Stimulated activated naive CD4-positive, alpha-beta T cell treated with Interleukin-2 at 50 U/mL for 16 hours (primary cell): ENCODE results near the gene SKIL.

Experiments
- DNase-seq: peaks from one replicate; lab custom pipeline; 2025; lab: John Stamatoyannopoulos, UW

The SKIL gene

DNA sequence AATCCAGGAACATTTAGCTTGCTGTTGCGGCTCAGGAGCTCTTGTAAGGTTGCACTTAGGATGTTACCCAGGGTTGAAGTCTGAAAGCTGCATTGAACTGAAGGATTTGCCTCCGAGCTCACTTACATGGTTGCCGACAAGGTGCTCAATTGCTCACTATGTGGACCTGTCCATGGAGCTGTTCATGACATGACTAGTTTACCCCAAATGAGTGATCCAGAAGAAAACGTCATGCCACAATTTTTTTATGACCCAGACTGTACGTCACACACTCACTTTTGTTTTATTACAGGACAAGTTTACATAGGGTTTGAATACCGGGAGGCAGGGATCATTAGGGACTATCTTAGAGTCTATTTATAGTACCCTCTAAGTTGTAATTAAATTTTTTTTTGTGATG, 40.2 kb downstream of the SKIL start:
- no peak for DNase-seq

DNA sequence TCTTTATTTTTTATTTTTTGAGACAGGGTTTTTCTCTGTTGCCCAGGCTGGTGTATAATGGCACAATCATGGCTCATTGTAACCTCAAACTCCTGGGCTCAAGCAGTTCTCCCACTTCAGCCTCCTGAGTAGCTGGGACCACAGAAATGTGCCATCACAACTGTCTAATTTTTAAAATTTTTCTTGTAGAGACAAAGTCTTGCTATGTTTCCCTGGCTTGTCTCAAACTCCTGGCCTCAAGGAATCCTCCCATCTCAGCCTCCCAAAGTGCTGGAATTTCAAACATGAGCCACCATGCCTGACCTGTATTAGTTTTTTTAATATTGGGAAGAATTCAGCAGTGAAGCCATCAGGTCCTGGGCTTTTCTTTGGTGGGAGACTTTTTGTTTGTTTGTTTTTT, 47.6 kb downstream of the SKIL start:
- DNase-seq = no peak

DNA sequence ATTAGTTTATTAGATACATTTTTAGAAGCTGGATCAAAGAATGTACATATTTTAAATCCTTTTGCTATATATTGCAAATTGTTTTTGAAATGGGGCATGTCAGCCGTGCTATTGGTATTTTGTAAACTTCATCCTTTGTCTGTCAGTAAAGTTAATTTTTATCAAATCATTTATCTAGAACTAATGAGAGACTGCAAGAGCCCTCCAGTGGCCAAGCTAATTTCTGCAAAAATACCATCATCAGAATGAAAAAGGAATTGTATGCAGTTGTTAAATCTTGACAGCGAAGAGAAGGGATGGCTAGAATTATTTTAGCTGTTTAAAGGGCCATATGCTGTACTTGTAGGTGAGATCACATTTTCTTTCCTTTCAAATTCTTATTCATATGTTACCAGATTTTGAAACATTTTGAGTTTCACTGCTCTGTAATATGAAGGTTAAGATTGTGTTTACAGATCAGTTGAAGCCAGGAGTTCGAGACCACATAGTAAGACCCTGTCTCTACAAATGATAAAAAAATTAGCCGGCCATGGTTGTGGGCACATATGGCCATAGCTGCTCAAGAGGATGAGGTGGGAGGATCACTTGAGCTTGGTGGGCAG, 53.0 kb downstream of the SKIL start:
- DNase-seq = no peak

DNA sequence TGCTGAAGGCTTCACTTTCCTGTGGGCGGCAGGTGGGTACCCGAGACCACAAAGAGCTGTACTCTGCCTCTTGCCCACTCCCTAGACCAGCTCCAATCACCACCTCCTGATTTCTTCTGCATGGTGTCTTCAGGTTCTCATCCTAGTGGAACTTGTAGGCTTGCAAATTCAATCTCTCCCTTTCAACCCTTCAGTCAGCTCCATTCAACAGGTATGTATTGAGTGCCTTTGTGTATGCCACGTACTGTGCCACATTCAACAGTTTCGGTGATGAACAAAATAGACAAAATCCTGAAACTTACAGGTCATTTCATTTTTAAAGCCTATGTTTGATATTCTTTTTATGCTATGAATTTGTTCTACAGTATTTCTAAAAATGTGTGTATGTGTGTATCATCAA, 55.8 kb downstream of the SKIL start:
- no peak for DNase-seq

DNA sequence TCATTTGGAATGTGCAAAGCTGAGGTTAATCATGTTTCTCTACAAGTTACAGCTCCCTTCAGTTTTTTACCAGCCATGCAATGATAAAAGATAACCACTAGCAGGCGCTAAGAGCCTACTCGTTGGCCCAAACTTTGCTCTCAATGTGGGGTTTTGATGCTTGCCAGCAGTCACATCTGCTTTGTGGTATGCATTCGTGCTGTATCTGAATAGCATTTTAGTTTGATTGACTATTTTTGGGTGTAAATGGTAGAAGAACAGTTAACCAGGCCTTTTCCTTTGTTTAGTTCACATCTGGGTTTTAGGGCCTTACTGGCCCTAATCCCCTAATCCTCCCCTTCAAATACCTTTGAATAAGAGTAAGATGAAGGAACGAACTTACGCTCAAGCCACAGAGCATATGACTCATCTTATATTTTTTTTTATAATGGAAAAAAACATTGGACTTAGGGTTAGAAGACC, 56.7 kb downstream of the SKIL start:
- no peak for DNase-seq

DNA sequence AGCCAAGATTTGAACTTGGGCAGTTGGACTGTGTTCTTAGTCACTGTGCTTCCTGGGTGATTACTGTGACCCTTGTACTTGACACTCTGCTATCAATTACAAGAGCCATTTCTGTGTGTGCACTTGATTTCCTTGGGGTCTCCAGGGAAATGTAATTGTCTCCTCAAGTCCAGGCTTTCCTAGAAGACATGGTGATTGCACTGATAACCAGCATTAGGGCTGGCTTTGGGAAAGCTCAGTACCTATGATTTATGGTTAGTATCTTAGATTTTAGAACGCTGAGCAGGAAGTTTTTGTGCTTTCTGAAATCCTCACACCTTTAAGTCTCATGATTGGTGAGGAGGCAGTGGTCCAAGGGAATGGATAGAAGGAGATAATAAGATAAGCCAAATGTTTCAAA, 59.6 kb downstream of the SKIL start:
- DNase-seq = no peak

DNA sequence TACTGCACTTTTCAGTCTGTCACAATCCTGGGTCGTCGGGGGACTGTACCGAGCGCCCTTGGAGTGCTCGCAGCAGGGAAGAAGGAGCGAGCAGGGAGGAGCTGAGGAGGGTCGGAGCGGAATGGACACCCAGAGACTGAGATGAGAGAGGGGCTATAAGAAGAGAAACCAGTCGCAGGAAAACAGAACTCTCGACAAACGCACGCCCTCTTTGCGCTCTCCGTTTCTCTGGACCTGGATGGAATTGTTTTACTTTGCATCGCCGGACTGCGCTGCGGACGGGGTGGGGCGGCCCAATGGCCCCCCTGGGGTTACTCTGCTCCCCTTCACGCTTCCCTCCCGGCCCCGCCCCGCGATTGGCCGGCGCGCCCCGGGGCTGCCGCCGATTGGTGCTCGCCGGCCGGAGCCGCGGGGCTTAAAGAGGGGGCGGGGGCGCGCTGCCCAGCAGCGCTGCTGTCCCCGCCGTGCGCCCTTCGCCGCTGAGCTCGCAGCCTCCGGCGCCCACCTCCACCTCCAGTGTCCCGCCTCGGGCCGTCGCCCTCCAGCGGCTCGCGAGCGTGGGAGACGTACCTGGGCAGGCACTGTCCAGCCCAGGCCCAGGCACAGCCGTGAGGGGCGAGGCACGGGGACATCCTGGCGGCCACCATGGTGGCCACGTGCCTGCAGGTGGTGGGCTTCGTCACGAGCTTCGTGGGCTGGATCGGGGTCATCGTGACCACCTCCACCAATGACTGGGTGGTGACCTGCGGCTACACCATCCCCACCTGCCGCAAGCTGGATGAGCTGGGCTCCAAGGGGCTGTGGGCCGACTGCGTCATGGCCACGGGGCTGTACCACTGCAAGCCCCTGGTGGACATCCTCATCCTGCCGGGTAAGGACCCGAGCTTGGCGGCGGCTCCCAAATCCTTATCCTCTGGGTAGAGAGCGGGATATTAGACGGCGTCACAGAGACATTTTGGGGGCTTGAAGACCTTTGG, 61.2 kb downstream of the SKIL start, which contains the start of gene CLDN11:
Gene CLDN11, plus strand, starts transcription at position 447 of the 977 bp plus-strand sequence. Its CDS starts 199 bp downstream, at position 646.
- no peak for DNase-seq

DNA sequence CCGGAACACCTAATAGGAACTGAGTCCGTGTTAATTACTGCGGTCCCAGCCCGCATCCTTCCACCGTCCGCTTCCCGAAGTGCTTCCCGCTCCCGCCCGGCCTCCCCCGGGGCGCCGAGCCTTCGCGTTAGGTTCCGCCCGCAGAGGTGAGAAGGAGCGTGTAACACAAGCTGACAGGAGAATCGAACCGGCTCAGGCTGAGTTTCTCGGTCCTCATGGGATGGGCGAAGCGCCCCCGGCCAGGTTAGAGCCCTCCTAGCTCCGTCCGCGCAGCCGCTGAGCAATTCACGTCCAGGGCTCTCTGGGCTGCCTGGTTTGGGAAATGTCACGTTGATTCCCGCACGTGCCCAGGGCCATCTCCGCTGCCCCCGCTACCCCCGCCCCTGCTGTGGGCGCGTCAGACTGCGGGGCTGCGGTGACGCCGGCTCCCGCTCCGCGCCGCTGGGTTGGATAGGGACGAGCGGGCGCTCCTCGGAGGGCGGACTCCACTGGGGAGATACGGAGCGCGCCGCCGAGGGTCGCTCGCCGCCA, 62.1 kb downstream of the SKIL start:
- DNase-seq = no peak

DNA sequence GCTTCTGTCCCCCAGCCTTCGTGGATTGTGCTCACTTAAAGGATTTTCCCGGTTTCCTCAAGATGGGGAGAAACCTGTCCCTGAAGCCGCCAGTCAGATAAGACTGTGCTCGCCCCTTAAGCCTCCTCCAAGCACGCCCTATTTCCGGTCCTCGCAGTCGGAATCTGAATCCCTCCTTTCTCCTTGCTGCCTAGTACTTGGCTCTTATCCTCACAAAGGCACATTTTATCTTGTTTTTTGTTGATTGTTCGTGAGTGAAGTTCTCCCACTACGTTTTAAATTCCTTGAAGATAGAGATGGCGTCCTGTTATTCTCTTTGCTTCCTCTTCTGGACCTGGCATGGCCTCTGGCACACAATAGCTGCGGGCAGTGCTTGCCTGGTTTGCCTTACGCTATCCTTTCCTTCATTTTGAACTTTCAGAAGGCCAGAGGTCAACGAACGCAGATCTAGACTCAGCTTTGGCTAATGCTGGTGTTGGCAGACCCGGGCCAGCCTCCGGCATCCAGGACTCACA, 62.8 kb downstream of the SKIL start:
- DNase-seq = no peak

DNA sequence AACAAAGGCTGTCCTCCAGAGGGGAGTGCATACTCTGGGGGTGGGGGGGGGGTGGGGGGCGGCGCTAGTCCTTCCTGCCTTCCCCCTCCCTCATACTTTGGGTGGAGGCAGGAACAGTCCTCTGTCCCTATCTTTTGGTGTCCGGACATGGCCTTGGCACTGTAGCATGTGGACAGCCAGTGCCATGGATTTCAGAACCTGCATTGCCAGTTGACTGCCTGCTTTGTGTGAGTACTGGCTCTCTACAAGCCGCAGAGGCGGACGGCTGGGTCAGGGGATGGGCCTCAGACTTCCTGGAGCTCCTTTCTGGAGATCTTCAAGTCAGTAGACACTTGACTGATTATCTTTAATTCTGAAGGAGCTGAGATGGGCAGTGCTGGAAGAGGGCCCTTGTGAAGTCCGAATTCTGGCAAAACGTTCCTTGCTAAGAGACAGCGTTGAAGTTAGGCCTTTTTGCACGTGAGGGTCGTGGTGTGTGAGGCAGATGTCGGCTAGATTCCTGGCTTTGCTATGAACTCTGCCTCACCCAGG, 63.7 kb downstream of the SKIL start:
- no peak for DNase-seq

DNA sequence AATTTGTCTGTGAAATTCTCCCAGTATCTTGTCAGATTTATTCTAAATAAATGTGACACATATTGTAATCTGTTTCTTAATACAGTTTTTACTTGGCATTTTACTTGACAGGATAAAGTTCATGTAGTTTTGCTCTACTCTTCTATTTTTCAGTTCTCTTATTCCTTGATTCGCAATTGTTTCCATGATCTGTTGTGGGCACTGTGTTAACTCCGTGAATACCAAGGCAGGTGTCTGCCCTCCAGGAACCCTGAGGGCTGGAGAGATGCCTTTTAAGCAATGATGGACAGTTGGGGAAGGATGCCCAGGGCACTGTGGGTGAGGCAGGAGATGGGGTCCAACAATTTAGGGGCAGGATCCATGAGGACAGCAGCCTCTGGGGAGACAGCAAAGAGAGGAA, 64.2 kb downstream of the SKIL start:
- no peak for DNase-seq

DNA sequence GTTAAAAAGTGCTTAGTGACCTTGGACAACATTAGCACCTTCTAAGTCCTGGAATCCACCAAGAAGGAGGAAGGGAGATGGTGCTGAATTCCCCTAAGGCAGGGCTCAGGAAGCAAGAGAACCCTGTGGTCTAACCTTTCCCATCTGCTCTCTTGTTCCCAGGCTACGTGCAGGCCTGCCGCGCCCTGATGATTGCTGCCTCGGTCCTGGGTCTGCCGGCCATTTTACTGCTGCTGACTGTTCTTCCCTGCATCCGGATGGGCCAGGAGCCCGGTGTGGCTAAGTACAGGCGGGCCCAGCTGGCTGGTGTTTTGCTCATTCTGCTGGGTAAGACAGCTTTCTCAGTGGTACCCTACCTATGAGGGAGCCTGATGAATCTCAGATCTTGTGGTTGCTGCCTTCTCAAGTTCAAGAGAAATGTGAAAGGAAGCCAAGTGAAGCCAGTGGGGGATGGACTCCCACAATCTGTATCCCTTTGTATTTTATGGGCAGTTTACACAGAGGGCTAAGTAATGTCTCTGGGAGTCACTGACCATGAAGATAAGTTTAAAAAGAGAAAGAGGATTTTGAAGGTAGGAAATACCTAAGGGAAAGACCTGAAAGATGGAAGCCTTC, 65.6 kb downstream of the SKIL start:
- DNase-seq = no peak

DNA sequence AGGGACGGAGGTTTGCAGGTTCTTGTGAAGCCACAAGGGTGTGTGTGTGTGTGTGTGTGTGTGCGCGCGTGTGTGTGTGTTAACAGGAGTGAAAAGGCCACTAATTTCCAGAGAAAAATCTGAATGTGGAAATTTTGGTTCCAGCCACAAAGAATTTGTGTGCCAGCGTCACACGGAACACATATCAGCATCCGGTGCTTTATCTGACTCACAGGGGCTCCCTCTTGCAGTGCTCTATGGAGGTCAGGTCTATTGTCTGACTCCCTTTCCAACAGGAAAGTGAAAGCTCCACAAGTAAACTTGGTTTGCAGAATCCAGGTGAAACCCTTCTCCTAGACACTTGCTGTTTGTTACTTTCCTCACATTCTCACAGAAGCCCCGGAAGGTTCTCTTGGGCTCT, 67.4 kb downstream of the SKIL start:
- no peak for DNase-seq

DNA sequence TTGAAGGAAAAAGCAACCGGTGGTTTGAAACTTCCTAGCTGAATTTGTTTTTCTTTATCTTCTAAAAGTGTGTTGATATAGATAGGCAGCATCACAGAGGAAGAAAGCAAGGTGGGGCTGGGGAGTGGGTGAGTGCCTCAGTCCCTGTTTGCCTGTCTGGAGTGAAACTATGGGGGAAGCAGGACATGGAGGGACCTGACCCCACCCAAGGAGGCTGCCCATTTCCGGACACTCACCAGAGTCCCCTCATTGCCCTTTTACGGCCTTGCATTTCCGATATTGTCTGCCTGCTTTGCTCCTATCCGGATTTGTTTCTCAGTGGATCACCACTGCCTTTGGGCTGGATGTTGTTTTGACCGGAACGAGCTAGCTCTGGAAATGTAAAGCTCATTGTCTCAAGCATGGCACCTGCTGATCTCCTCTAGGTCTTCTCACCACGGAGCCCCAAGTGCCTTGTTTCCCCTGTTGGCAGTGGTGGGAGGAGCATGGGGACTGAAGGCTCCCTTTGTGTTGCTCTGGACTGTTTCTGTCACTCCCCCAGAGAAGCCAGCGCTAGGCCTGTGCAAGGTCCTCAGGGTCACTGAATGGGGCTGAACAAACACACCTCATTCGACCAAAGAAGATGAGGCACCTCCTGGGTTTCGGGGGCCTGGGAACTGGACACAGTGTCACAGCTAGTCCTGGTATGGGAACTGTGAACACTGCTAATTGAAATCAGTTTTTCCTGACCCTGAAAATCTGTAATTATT, 68.2 kb downstream of the SKIL start:
- DNase-seq = no peak

DNA sequence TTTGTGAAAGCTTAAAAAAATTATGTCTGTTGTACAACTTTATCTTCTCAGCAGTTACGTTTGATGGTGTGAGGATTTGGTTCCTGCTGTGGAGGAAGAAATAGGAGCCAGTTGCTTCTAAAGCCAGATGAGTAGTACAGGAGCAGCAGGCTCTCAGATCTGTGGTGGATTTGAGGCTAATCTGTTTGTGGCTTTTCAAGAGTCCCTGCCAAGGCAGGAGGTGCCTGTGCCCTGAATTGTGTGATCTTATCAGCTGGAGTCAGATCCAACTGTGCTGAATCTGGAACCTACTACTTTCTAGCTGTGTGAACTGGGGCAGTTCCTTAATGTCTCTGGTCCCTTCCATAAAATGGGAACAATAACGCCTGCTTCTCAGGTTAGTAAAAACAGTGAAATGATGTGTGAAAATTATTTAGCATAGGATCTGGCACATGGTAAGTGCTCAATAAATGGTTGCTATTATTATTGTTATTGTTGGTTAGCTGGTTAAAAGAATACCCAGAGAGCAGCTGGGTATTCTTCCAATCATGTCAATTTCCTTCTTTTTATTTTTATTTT, 68.8 kb downstream of the SKIL start:
- no peak for DNase-seq

DNA sequence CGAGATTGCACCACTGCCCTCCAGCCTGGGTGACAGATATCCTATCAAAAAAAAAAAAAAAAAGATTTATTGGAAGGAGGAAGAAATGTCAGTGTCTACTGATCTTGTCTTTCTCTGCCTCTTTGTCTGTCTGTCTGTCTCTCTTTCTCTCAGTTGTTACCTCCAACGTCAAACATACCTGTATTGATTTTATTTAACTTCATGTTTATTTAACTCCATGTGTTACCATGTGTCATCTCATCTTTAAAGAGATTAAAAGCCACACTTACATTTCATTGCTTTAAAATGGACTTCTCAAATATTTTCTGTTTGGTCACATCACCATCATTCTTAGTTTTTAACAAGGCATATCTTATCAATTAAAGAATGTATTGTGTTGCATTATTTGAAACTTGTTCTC, 70.6 kb downstream of the SKIL start:
- DNase-seq = no peak

DNA sequence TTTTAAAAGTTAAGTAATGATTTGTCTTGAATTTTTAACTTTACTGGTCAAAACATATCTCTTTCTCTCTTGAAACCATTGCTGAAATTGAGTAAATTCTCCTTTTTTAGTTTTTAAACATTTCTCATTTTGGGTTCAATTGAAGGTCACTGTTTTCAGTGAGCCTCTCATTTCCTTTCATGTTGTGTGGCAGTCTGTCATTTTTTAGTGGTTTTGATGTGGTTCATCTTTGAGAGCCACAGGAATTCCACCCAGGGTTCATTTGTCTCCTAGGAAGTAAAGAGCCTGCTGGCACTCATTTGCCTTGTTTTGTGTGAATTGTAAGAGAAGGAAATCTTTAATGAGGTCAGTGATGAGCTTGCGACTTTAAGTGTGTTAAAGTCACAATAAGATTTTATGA, 71.5 kb downstream of the SKIL start:
- DNase-seq = no peak

DNA sequence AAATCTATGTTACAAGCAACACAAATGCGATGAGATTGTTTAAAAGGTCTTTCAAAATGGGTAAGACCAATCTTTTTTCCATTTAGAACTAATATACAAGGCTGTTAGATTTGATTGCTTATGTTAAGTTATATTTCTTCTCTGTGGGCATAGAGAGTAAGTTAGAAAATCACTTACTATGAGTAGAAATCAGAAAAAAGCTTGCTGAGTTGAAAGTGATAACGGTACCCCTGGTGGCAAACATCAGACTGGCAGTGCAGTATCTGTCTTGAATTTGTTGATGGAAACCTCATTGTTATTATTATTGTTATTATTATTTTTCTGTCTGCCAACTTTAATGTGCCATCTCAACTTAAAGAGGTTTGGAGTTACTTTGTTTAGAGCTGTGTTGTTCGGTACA, 73.5 kb downstream of the SKIL start:
- DNase-seq = no peak

DNA sequence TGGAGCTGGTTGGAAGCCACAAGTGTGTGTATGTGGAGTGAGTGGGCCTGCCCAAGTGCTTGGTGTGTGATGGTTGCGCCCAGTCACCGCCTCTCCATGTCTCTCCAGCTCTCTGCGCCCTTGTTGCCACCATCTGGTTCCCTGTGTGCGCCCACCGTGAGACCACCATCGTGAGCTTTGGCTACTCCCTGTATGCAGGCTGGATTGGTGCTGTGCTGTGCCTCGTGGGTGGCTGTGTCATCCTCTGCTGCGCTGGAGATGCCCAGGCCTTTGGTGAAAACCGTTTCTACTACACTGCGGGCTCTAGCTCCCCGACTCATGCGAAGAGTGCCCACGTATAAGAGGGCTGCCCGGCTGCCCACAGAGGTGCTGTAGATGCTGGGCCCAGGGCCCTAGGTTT, 74.9 kb downstream of the SKIL start:
- DNase-seq = no peak

DNA sequence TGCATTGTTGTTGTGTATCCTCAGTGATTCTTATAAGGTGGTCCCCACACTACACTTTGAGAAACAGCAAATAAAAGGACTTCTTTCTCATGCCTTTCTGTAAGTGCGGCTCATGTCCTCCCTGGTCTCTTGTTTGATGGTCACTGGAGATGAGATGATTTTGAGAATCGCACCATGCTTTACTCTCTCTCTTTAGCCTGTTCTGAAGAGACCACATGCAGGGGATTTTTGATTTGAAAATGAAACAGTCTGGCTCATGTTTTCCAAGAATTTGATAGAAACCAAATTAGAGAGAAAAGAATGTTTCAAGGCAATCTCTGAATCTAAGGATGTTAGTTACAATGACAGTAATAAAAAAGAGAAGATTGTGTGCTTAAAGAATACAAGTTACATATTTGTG, 79.2 kb downstream of the SKIL start:
- DNase-seq = no peak

DNA sequence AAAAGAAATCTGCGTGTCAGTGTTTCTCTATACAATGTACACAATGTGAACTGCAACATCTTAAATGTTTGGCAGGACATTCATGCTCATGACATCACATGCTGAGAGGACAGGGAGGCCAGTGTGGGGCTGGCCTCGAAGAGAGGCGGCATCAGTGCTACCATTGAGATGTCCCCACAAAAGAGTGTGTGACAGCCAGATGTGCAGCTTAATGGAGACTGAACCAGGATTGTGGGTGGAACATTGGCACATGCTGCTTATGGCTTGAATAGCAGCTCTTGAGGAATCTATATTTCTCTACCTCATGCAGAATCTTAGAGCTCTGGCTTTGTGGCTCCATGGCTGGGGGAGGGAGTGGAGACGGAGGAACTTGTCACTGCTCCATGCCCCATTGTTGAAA, 79.7 kb downstream of the SKIL start:
- no peak for DNase-seq
